ENCODE data around the gene MED20.
"Not testable (repeated sequence)": the region's sequence is repeated elsewhere in the genome, so short reads cannot be mapped to it uniquely, and the experiment has no call there.

MED20 gene

GRCh38 chr6:41920921-41921711, at the start of gene MED20, which contains the start of gene BYSL:
Gene MED20 (minus strand): TSS chr6:41921139. CDS start chr6:41921018, 121 bp downstream.
Gene BYSL (plus strand): TSS chr6:41921499. CDS start chr6:41921563, 64 bp downstream.
- peak; percentile 95 for DNase-seq (ENCODE audit: low spot score)

GRCh38 chr6:41970436-41970846, 49.5 kb upstream of the MED20 start:
- no peak for DNase-seq (ENCODE audit: low spot score)

- DNase-seq (ENCODE audit: low spot score) = no peak
Measured at GRCh38 chr6:41967312-41968287, 46.7 kb upstream of the MED20 start.

GRCh38 chr6:41966961-41967311, 46.0 kb upstream of the MED20 start:
- DNase-seq (ENCODE audit: low spot score) = no peak

- DNase-seq (ENCODE audit: low spot score) = no peak
Measured at GRCh38 chr6:41966214-41966920, 45.4 kb upstream of the MED20 start.

GRCh38 chr6:41965429-41966213, 44.7 kb upstream of the MED20 start:
- peak; percentile 80 for DNase-seq (ENCODE audit: low spot score)

- no peak for DNase-seq (ENCODE audit: low spot score)
Measured at GRCh38 chr6:41964201-41964887, 43.4 kb upstream of the MED20 start.

- DNase-seq (ENCODE audit: low spot score) = no peak
Measured at GRCh38 chr6:41963371-41963770, 42.4 kb upstream of the MED20 start.

- DNase-seq (ENCODE audit: low spot score) = no peak
Measured at GRCh38 chr6:41960028-41960427, 39.1 kb upstream of the MED20 start.

- DNase-seq (ENCODE audit: low spot score) = no peak
Measured at GRCh38 chr6:41958022-41958856, 37.3 kb upstream of the MED20 start.

GRCh38 chr6:41957117-41957516, 36.2 kb upstream of the MED20 start:
- no peak for DNase-seq (ENCODE audit: low spot score)

GRCh38 chr6:41955412-41955811, 34.5 kb upstream of the MED20 start:
- DNase-seq (ENCODE audit: low spot score) = no peak

- DNase-seq (ENCODE audit: low spot score) = no peak
Measured at GRCh38 chr6:41954668-41955067, 33.7 kb upstream of the MED20 start.

- no peak for DNase-seq (ENCODE audit: low spot score)
Measured at GRCh38 chr6:41947581-41948220, 26.8 kb upstream of the MED20 start.

- DNase-seq (ENCODE audit: low spot score) = no peak
Measured at GRCh38 chr6:41943456-41943855, 22.5 kb upstream of the MED20 start.

- not testable (repeated sequence) for DNase-seq (ENCODE audit: low spot score)
Measured at GRCh38 chr6:41942882-41943281, 21.9 kb upstream of the MED20 start.

GRCh38 chr6:41942067-41942851, 21.3 kb upstream of the MED20 start:
- DNase-seq (ENCODE audit: low spot score) = no peak

GRCh38 chr6:41941280-41942066, 20.5 kb upstream of the MED20 start, which contains the start of gene CCND3:
Gene CCND3 (minus strand): TSS chr6:41941808. CDS start chr6:41941649, 159 bp downstream.
- peak; percentile 88 for DNase-seq (ENCODE audit: low spot score)
